Stomach smooth muscle (tissue), 2 donors: Measurements from ENCODE around the gene HAVCR2.

Experiments
- H3K27ac ChIP-seq: one replicate; pipeline ENCODE4 v1.7.0; 2013; ENCODE audit warnings: mild to moderate bottlenecking, low read length, inconsistent platforms
- H3K27me3 ChIP-seq, 2 donors: one replicate each; pipeline ENCODE4 v1.7.0; 2013; ENCODE audit warnings: low read length in 2 of 2; ENCODE audit not compliant: insufficient read depth in 2 of 2, control insufficient read depth in 1 of 2
- H3K36me3 ChIP-seq, 2 donors: one replicate each; pipeline ENCODE4 v1.7.0; 2013; ENCODE audit warnings: low read length in 2 of 2; ENCODE audit not compliant: control insufficient read depth in 2 of 2, insufficient read depth in 2 of 2
- H3K4me1 ChIP-seq: one replicate; pipeline ENCODE4 v1.7.0; 2013; ENCODE audit warnings: low read length; ENCODE audit not compliant: control insufficient read depth, insufficient read depth
- H3K4me3 ChIP-seq, 2 donors: one replicate each; pipeline ENCODE4 v1.7.0; 2013; ENCODE audit warnings: low read length in 2 of 2
- H3K9ac ChIP-seq, 2 donors: one replicate each; pipeline ENCODE4 v1.7.0; 2013; ENCODE audit warnings: low read length in 2 of 2, mild to moderate bottlenecking in 1 of 2
- H3K9me3 ChIP-seq, 2 donors: one replicate each; pipeline ENCODE4 v1.7.0; 2013; ENCODE audit warnings: low read length in 2 of 2; ENCODE audit not compliant: control insufficient read depth in 2 of 2
- donor health status: healthy.
- donor health status: Pancreatic carcinoma.

The HAVCR2 gene

GRCh38 chr5:157108976-157109375, at the start of gene HAVCR2:
Gene HAVCR2 (minus strand): TSS chr5:157109044. CDS start chr5:157108983, 61 bp downstream.
- no peaks in the 10 kb centered on the region for H3K27me3 ChIP-seq
- no peak within 1 kb of the TSS for H3K27ac ChIP-seq
- no peaks in the 10 kb centered on the region for H3K4me1 ChIP-seq
- no peak within 1 kb of the TSS for H3K4me3 ChIP-seq
- H3K9me3 ChIP-seq, result no peaks in the 10 kb centered on the region
- no peaks in the 10 kb centered on the region for H3K36me3 ChIP-seq
- no peak within 1 kb of the TSS for H3K9ac ChIP-seq

DNA sequence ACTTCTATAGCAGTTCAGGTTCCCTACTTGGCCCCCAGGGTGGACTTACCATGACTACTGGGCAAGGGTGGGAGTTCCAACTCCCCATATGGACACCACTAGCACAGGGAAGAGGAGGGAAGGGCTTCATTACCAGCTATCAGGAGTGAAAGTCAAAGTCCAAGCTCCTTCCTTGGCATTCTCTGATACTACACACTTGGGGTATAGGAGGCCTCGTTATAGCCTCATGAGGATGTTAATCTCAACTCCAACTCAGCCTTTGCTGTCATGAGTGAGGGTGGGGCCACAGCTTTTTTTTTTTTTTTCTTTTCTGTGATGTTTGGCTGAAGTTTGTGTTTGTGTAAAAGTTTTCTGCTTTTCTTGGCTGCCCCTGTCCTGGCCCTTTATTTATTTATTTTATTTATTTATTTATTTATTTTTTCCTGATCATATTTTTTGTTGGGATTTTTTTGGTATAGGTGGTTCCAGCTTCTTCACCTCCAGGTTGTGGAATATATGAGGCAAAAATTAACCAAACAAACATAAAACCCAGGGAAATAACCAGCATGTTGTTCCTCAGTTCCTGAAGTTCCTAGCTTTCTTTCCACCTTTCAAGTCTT, 48.5 kb upstream of the HAVCR2 start:
- no peak overlapping the region for H3K27ac ChIP-seq
- no peaks in the 10 kb centered on the region for H3K36me3 ChIP-seq
- no peaks in the 10 kb centered on the region for H3K4me1 ChIP-seq
- H3K9me3 ChIP-seq, result no peaks in the 10 kb centered on the region
- H3K27me3 ChIP-seq, result no peaks in the 10 kb centered on the region
- H3K9ac ChIP-seq, result no peak overlapping the region
- no peak overlapping the region for H3K4me3 ChIP-seq

DNA sequence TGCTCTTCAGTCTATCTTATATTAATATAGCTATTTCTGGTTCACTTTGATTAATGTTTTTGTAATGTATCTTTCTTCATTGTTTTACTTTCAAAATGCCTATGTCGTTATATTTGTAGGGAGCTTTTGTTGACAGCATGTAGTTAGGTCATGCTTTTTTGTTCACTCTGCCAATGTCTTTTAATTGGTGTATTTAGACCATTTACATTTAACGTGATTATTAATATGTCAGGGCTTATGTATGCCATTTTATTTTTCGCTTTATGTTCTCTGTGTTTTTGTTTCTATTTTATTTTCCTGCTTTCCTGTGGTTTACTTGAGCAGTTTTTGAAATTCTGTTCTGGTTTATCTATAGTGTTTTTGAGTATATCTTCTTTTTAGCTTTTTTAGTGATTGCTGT, 46.5 kb upstream of the HAVCR2 start:
- no peak overlapping the region for H3K4me3 ChIP-seq
- H3K9ac ChIP-seq, result no peak overlapping the region
- no peaks in the 10 kb centered on the region for H3K27me3 ChIP-seq
- H3K36me3 ChIP-seq, result no peaks in the 10 kb centered on the region
- no peaks in the 10 kb centered on the region for H3K4me1 ChIP-seq
- H3K27ac ChIP-seq, result no peak overlapping the region
- no peaks in the 10 kb centered on the region for H3K9me3 ChIP-seq

- Histone ChIP-seq H3K4me1 (no peaks in the 10 kb centered on the region), H3K27ac (no peak overlapping the region), H3K4me3 (no peak overlapping the region), H3K36me3 (no peaks in the 10 kb centered on the region), H3K9ac (no peak overlapping the region), H3K9me3 (no peaks in the 10 kb centered on the region), H3K27me3 (no peaks in the 10 kb centered on the region)
Observed at GRCh38 chr5:157150995-157151394, 42.2 kb upstream of the HAVCR2 start.

GRCh38 chr5:157148734-157149615, 40.1 kb upstream of the HAVCR2 start:
- no peak overlapping the region for H3K4me3 ChIP-seq
- H3K4me1 ChIP-seq, result no peaks in the 10 kb centered on the region
- no peaks in the 10 kb centered on the region for H3K9me3 ChIP-seq
- H3K27ac ChIP-seq, result no peak overlapping the region
- H3K9ac ChIP-seq, result no peak overlapping the region
- no peaks in the 10 kb centered on the region for H3K27me3 ChIP-seq
- no peaks in the 10 kb centered on the region for H3K36me3 ChIP-seq

- peak overlapping the region; percentile 83 for H3K27ac ChIP-seq
- H3K4me3 ChIP-seq, result peak overlapping the region; percentile 96 to 98
- peaks cover 0 to 2% of the 10 kb centered on the region in 2 donors for H3K36me3 ChIP-seq
- peak overlapping the region; percentile 94 to 98 for H3K9ac ChIP-seq
- H3K9me3 ChIP-seq, result no peaks in the 10 kb centered on the region
- no peaks in the 10 kb centered on the region for H3K27me3 ChIP-seq
- H3K4me1 ChIP-seq, result peaks cover 3% of the 10 kb centered on the region
Observed at GRCh38 chr5:157143127-157143971, 34.5 kb upstream of the HAVCR2 start.

DNA sequence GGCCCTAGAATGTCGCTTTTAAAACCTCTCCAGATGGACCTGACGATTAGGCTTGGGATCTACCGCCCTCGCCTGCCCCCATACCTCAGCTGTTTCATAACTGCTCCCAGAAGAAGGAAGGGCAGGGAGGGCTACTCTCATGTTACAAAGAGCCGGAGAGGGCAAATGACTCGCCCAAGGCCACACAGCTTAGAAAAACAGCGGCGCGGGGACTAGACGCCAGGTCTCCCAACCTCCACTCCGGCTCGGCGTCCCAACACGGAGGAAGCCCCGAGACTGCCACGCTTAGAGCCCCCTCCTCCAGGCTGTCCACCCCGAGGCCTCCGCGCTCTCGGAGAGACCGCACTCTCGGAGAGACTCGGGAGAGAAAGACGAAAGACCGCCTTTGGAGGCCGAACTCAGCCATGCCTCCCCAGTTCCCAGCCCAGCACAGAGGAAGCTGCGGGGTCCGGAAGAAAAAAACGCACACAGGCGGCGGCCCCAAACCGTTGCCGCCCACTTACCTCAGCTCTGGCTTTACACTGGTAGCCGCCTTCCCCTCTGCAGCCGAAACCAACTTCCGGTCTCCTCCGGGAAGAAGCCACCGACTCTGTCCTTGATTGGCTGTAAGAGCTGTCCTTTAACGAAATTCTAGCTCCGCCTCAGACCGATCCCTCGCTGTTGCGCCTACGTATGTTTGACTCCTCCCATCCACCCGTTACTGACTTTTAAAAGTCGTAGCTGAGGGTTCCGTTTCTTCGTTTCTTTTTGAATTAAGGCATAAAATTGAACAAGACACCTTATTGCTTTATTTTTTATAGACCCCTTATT, 33.7 kb upstream of the HAVCR2 start, which contains the start of gene MED7:
TSS of gene MED7 (minus strand) at position 549 of the 810 bp plus-strand sequence. CDS start 3,434 bp downstream, outside the sequence.
- Histone ChIP-seq H3K27me3 (no peaks in the 10 kb centered on the region), H3K36me3 (peaks cover 5 to 6% of the 10 kb centered on the region in 2 donors), H3K27ac (peak within 1 kb of the TSS; percentile 83), H3K4me1 (peaks cover 3% of the 10 kb centered on the region), H3K9me3 (no peaks in the 10 kb centered on the region), H3K9ac (peak within 1 kb of the TSS; percentile 94 to 98), H3K4me3 (peak within 1 kb of the TSS; percentile 96 to 98)

GRCh38 chr5:157137691-157138090, 28.8 kb upstream of the HAVCR2 start:
- peaks cover 8 to 11% of the 10 kb centered on the region in 2 donors for H3K36me3 ChIP-seq
- H3K9ac ChIP-seq, result no peak overlapping the region
- H3K27ac ChIP-seq, result no peak overlapping the region
- H3K4me1 ChIP-seq, result no peaks in the 10 kb centered on the region
- no peaks in the 10 kb centered on the region for H3K9me3 ChIP-seq
- no peaks in the 10 kb centered on the region for H3K27me3 ChIP-seq
- H3K4me3 ChIP-seq, result no peak overlapping the region

DNA sequence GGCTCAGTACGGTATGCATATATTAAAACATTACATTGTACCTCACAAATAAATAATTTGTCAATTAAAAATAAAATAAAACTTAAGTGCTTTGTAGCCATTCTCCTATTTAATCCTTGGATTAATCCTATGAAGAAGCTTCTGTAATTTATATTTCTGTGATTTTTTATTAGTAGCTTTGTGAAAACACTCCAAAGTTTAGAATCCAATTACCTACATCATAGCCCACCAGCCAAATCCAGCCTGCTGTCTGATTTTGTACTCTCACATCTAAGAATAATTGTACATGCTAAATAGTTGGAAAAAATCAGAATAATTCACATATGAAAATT, 23.4 kb upstream of the HAVCR2 start:
- Histone ChIP-seq H3K36me3 (peaks cover 0 to 3% of the 10 kb centered on the region in 2 donors), H3K9ac (no peak overlapping the region), H3K4me3 (no peak overlapping the region), H3K27me3 (no peaks in the 10 kb centered on the region), H3K4me1 (no peaks in the 10 kb centered on the region), H3K9me3 (no peaks in the 10 kb centered on the region), H3K27ac (no peak overlapping the region)

GRCh38 chr5:157130925-157131324, 22.1 kb upstream of the HAVCR2 start:
- H3K36me3 ChIP-seq, result no peaks in the 10 kb centered on the region
- H3K9me3 ChIP-seq, result no peaks in the 10 kb centered on the region
- no peak overlapping the region for H3K9ac ChIP-seq
- no peak overlapping the region for H3K27ac ChIP-seq
- no peaks in the 10 kb centered on the region for H3K4me1 ChIP-seq
- no peak overlapping the region for H3K4me3 ChIP-seq
- no peaks in the 10 kb centered on the region for H3K27me3 ChIP-seq
